Endodermal cell (in vitro differentiated cells): ENCODE measurements around the gene TRIM38. TPM values are rescaled to one million over a fixed set of nuclear protein-coding genes. Genes with fewer than 3 reads are reported as not detected.
A peak's percentile ranks its signal among the peaks of the same experiment; 100 is the strongest.
"Not testable (repeated sequence)": the region's sequence is repeated elsewhere in the genome, so short reads cannot be mapped to it uniquely, and the experiment has no call there.

Source experiments
- DNase-seq: peaks from one replicate; pipeline ENCODE4 v3.0.0-alpha.2; 2017
- H3K27ac ChIP-seq: 2 replicates; pipeline ENCODE4 v1.5.1; 2013; ENCODE audit warnings: mild to moderate bottlenecking, low read depth, low read length, moderate library complexity
- H3K27me3 ChIP-seq: 2 replicates; pipeline ENCODE4 v1.6.1; 2013; ENCODE audit warnings: mild to moderate bottlenecking, low read length, moderate library complexity; ENCODE audit not compliant: insufficient read depth, control insufficient read depth, poor library complexity, severe bottlenecking
- H3K36me3 ChIP-seq: 2 replicates; pipeline ENCODE4 v1.7.0; 2013; ENCODE audit warnings: mild to moderate bottlenecking, low read length, moderate library complexity; ENCODE audit not compliant: control insufficient read depth, insufficient read depth
- H3K4me1 ChIP-seq: one replicate; pipeline ENCODE4 v1.7.0; 2013; ENCODE audit warnings: low read length; ENCODE audit not compliant: control insufficient read depth, insufficient read depth
- H3K4me3 ChIP-seq: 2 replicates; pipeline ENCODE4 v1.5.1; 2013; ENCODE audit warnings: mild to moderate bottlenecking, low read length, moderate library complexity
- H3K9ac ChIP-seq: 2 replicates; pipeline ENCODE4 v1.6.1; 2013; ENCODE audit warnings: mild to moderate bottlenecking, low read length, moderate library complexity; ENCODE audit not compliant: poor library complexity, severe bottlenecking; ENCODE audit errors: extremely low read depth
- H3K9me3 ChIP-seq: 2 replicates; pipeline ENCODE4 v1.6.1; 2013; ENCODE audit warnings: mild to moderate bottlenecking, low read length, moderate library complexity; ENCODE audit not compliant: control insufficient read depth
- H3K27ac Mint-ChIP-seq: 2 replicates; pipeline ENCODE4 v1.8.0; 2020; ENCODE audit warnings: mixed read lengths
- H3K27me3 Mint-ChIP-seq: 2 replicates; pipeline ENCODE4 v1.8.0; 2021; ENCODE audit warnings: mild to moderate bottlenecking, mixed read lengths; ENCODE audit not compliant: insufficient read depth
- H3K36me3 Mint-ChIP-seq: 2 replicates; pipeline ENCODE4 v1.8.0; 2020; ENCODE audit warnings: low read depth, mixed read lengths
- H3K4me1 Mint-ChIP-seq: 2 replicates; pipeline ENCODE4 v1.8.0; 2020; ENCODE audit warnings: mixed read lengths
- H3K4me3 Mint-ChIP-seq: 2 replicates; pipeline ENCODE4 v1.8.0; 2020; ENCODE audit warnings: mild to moderate bottlenecking, moderate library complexity, mixed read lengths
- H3K9me3 Mint-ChIP-seq: 2 replicates; pipeline ENCODE4 v1.8.0; 2020; ENCODE audit warnings: mild to moderate bottlenecking, mixed read lengths
- WGBS, 2 experiments: methylation state at CpG; one replicate each; pipeline versions ENCODE4 v1.1.5 to v1.1.7; 2013; ENCODE audit warnings: missing lambda C conversion rate in 2 of 2, mixed read lengths in 1 of 2; ENCODE audit not compliant: insufficient coverage in 1 of 2, insufficient read length in 1 of 2; 5-methylcytosine and 5-hydroxymethylcytosine counted together
- total RNA-seq, 2 donors: library from RNA; stranded (reverse); fragmentation: NEBNext Ultra II Directional in 1 of 2; extraction: Animal tissue kit (Norgen Biotek cat#: 25700) in 1 of 2; gene quantifications; 2 replicates in 1 of 2; 3 replicates in 1 of 2; pipeline ENCODE4 v1.2.1, GENCODE V29; 2021
- TF ChIP-seq, protein P1 (sequence below): fragments of 200-600 bp; sonication (generic); conservative IDR thresholded peaks from 2 replicates; pipeline ENCODE4 v1.5.0; 2021; ENCODE audit warnings: antibody characterized with exemption, mild to moderate bottlenecking

TRIM38 gene
- total RNA-seq, 2 donors from 2014 or later: 4.2 to 4.4 TPM

DNA sequence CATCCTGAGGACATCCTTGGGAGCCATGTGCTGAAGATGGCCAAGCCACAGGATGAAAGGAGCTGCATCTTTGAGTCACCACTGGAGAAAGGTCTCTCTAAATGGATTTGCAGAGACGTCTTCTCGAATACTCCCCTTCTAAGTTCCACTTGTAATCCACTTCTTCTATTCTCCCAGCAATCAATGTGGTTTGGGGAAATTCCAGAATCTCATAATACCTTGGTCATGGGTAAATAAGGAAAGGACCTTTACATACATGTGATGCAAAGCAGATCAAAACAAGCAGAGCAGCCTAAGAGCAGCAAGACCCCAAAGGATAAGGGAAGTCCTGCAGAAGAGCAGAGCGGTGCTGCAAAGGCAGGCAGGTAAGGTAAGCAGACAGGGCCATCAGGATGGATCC, 35.3 kb downstream of the TRIM38 start:
- Histone ChIP-seq H3K4me3 (no peak overlapping the region), H3K9ac (no peak overlapping the region), H3K27ac (no peak overlapping the region), H3K36me3 (no peaks in the 10 kb centered on the region), H3K27me3 (no peaks in the 10 kb centered on the region), H3K9me3 (no peaks in the 10 kb centered on the region), H3K4me1 (no peaks in the 10 kb centered on the region)
- Mint-ChIP-seq H3K27ac (no peak overlapping the region), H3K4me1 (peaks cover 25% of the 10 kb centered on the region), H3K27me3 (no peaks in the 10 kb centered on the region), H3K4me3 (no peak overlapping the region), H3K9me3 (no peaks in the 10 kb centered on the region), H3K36me3 (peaks cover 13% of the 10 kb centered on the region)
- no peak for DNase-seq
- TF ChIP-seq, protein P1, sequence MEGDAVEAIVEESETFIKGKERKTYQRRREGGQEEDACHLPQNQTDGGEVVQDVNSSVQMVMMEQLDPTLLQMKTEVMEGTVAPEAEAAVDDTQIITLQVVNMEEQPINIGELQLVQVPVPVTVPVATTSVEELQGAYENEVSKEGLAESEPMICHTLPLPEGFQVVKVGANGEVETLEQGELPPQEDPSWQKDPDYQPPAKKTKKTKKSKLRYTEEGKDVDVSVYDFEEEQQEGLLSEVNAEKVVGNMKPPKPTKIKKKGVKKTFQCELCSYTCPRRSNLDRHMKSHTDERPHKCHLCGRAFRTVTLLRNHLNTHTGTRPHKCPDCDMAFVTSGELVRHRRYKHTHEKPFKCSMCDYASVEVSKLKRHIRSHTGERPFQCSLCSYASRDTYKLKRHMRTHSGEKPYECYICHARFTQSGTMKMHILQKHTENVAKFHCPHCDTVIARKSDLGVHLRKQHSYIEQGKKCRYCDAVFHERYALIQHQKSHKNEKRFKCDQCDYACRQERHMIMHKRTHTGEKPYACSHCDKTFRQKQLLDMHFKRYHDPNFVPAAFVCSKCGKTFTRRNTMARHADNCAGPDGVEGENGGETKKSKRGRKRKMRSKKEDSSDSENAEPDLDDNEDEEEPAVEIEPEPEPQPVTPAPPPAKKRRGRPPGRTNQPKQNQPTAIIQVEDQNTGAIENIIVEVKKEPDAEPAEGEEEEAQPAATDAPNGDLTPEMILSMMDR: no peak
- 87 to 99% methylated on average over 3 of the region's 3 CpGs for WGBS, 2 experiments

DNA sequence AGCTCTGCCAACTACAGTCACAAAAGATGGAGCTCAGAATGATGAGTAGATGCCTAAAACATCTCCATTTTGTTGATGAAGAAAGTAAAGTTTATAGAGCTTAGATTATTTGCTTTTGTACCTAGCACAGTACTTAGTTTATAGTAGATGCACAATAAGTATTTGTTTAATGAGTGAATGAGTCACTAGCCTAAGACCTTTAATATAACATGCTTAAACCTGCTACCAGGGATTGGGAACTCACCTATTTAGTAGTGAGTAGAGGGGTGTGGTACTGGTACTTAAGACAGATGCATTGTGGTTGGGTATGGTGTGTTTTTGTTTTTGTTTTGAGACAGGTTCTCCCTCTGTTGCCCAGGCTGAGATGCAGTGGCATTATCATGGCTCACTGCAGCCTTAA, 35.8 kb downstream of the TRIM38 start:
- TF ChIP-seq, protein P1: no peak
- H3K27ac ChIP-seq: no peak overlapping the region
- peaks cover 13% of the 10 kb centered on the region for H3K36me3 Mint-ChIP-seq
- H3K36me3 ChIP-seq: no peaks in the 10 kb centered on the region
- H3K9ac ChIP-seq: no peak overlapping the region
- H3K27ac Mint-ChIP-seq: peak overlapping the region; percentile 64
- H3K4me1 Mint-ChIP-seq: peaks cover 25% of the 10 kb centered on the region
- no peaks in the 10 kb centered on the region for H3K9me3 Mint-ChIP-seq
- H3K9me3 ChIP-seq: no peaks in the 10 kb centered on the region
- H3K4me1 ChIP-seq: no peaks in the 10 kb centered on the region
- no peak overlapping the region for H3K4me3 Mint-ChIP-seq
- no peaks in the 10 kb centered on the region for H3K27me3 Mint-ChIP-seq
- no peak overlapping the region for H3K4me3 ChIP-seq
- no peak for DNase-seq
- H3K27me3 ChIP-seq: no peaks in the 10 kb centered on the region

DNA sequence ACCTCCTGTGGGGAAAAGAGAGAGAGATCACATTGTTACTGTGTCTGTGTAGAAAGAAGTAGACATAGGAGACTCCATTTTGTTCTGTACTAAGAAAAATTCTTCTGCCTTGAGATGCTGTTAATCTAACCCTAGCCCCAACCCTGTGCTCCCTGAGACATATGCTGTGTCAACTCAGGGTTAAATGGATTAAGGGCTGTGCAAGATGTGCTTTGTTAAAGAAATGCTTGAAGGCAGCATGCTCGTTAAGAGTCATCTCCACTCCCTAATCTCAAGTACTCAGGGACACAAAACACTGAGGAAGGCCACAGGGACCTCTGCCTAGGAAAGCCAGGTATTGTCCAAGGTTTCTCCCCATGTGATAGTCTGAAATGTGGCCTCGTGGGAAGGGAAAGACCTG, 36.6 kb downstream of the TRIM38 start:
- H3K36me3 ChIP-seq, H3K9me3 ChIP-seq, H3K27me3 ChIP-seq, H3K27me3 Mint-ChIP-seq, H3K4me3 ChIP-seq, H3K9ac ChIP-seq, H3K9me3 Mint-ChIP-seq, H3K27ac ChIP-seq, DNase-seq, H3K4me1 ChIP-seq: not testable (repeated sequence)
- WGBS, 2 experiments: 40 to 50% methylated on average over 1 of the region's 2 CpGs
- Mint-ChIP-seq H3K27ac (peak overlapping the region; percentile 64), H3K4me3 (peak overlapping the region; percentile 17), H3K4me1 (peaks cover 25% of the 10 kb centered on the region), H3K36me3 (peaks cover 13% of the 10 kb centered on the region)

DNA sequence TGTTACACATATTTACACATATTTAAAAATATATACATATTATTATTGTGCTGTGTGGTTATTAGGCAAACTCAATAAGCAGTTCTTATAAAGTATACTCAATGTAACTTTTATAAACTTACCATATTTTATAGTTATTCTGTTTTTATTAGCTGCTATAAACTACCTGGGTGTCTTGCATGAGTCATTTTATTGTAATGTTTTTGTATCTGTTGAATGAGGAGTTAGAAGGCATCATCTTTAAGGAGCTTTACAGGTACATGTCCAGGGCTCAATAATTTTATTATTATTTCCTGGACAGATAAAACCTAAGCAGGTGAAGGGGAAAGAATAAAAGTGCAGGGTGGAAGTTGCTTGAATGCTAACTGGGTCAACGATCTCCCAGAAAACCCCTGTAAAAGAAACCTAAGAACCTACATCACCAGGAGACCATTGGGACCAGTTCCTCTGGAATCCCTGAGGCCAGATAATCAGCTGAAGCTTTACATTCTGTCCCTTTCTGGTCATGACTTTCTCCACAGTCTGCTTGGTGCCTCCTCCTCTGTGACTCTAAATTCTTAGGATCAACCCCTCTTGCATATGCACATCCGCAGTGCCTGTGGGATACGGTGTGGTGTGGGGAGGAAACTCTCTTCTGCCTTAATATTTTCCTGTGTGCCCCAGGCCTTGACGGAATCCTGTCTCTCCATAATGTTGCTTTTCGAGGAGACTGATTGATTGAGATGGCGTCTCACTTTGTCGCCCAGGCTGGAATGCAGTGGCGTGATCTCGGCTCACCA, 38.0 kb downstream of the TRIM38 start:
- 89 to 96% methylated on average over 6 to 9 of the region's 9 CpGs for WGBS, 2 experiments
- H3K27ac Mint-ChIP-seq: no peak overlapping the region

More for the DNA sequence above, 38.0 kb downstream of the TRIM38 start:
- Histone ChIP-seq H3K4me1 (no peaks in the 10 kb centered on the region), H3K4me3 (no peak overlapping the region), H3K27me3 (no peaks in the 10 kb centered on the region), H3K27ac (no peak overlapping the region), H3K36me3 (no peaks in the 10 kb centered on the region), H3K9ac (no peak overlapping the region), H3K9me3 (no peaks in the 10 kb centered on the region)
- no peaks in the 10 kb centered on the region for H3K9me3 Mint-ChIP-seq
- no peak overlapping the region for H3K4me3 Mint-ChIP-seq
- peaks cover 13% of the 10 kb centered on the region for H3K36me3 Mint-ChIP-seq
- no peaks in the 10 kb centered on the region for H3K27me3 Mint-ChIP-seq
- TF ChIP-seq, protein P1: no peak
- DNase-seq: no peak
- peaks cover 25% of the 10 kb centered on the region for H3K4me1 Mint-ChIP-seq
